Endothelial cell of umbilical vein (primary cell): ENCODE data around the gene ANGPTL5. TPM values are rescaled to one million over a fixed set of nuclear protein-coding genes. Genes with fewer than 3 reads are reported as not detected.

ENCODE experiments used
- BruUV-seq: library from RNA; stranded (reverse); fragments of 400-500 nt; replicated peaks from 2 replicates; lab custom pipeline; 2021; lab: Mats Ljungman, UMichigan
- CTCF ChIA-PET: fragments of 300-600, 350-600 bp; sonication (Branson Sonifier 250); formaldehyde crosslinking; loops from one replicate; lab custom pipeline; 2021; ENCODE audit warnings: antibody characterized with exemption, inconsistent platforms; lab: Charles Lee
- POLR2A ChIA-PET: fragments of 300-600, 350-600 bp; sonication (Branson Sonifier 250); formaldehyde crosslinking; loops from one replicate; lab custom pipeline; 2021; ENCODE audit warnings: antibody characterized with exemption, inconsistent platforms; lab: Charles Lee
- DNase-seq: peaks from one replicate; pipeline ENCODE4 v3.0.0-alpha.2; 2011; ENCODE audit warnings: low read depth, low spot score
- FAIRE-seq: peaks from 2 replicates; lab custom pipeline; 2011; peaks lifted over from hg19 to GRCh38; lab: Jason Lieb, UNC
- H2AFZ ChIP-seq: 2 replicates; pipeline ENCODE4 v1.6.0; 2012; ENCODE audit warnings: low read depth, low read length, control low read depth, inconsistent platforms
- H3K27ac ChIP-seq: 2 replicates; pipeline ENCODE4 v1.5.1; 2011; ENCODE audit warnings: low read depth, mild to moderate bottlenecking, control low read depth, low read length, moderate library complexity; ENCODE audit not compliant: insufficient read depth
- H3K27me3 ChIP-seq, 2 experiments: 2 replicates each; pipeline versions ENCODE4 v1.6.0 to v1.6.1; 2011; ENCODE audit warnings: low read length in 2 of 2, mixed read lengths in 1 of 2; ENCODE audit not compliant: control insufficient read depth in 2 of 2, insufficient read depth in 2 of 2
- H3K36me3 ChIP-seq, 2 experiments: 2 replicates in 1 of 2; 3 replicates in 1 of 2; pipeline ENCODE4 v1.5.1; 2011; ENCODE audit warnings: low read length in 2 of 2, mild to moderate bottlenecking in 1 of 2, moderate library complexity in 1 of 2; ENCODE audit not compliant: control insufficient read depth in 2 of 2, insufficient read depth in 2 of 2; ENCODE audit errors: extremely low read depth in 1 of 2
- H3K4me1 ChIP-seq: 3 replicates; pipeline ENCODE4 v1.5.1; 2011; ENCODE audit warnings: mild to moderate bottlenecking, low read length; ENCODE audit not compliant: control insufficient read depth, insufficient read depth; ENCODE audit errors: extremely low read depth
- H3K4me2 ChIP-seq: 2 replicates; pipeline ENCODE4 v1.6.1; 2011; ENCODE audit warnings: low read length, control low read depth, mixed read lengths; ENCODE audit not compliant: insufficient read depth
- H3K4me3 ChIP-seq, 3 experiments: fragments of 200-600 bp in 1 of 3; sonication (generic), shearing (Covaris generic) in 1 of 3; replicated peaks in 1 of 3; 2 replicates each; pipeline ENCODE4 v1.5.1; 2011 to 2016; ENCODE audit warnings: control low read depth in 3 of 3, low read length in 3 of 3, mild to moderate bottlenecking in 2 of 3, inconsistent platforms in 1 of 3, low read depth in 1 of 3, moderate library complexity in 1 of 3; ENCODE audit not compliant: insufficient read depth in 1 of 3
- H3K79me2 ChIP-seq: 2 replicates; pipeline ENCODE4 v1.6.0; 2012; ENCODE audit warnings: low read length, inconsistent platforms; ENCODE audit not compliant: control insufficient read depth, insufficient read depth
- H3K9ac ChIP-seq: replicated peaks from 2 replicates; pipeline ENCODE3; 2011; ENCODE audit warnings: low read length, control low read depth; ENCODE audit not compliant: insufficient read depth; ENCODE audit errors: extremely low read depth
- H3K9me1 ChIP-seq: replicated peaks from 3 replicates; pipeline ENCODE4 v1.6.0; 2011; ENCODE audit warnings: mild to moderate bottlenecking, low read length; ENCODE audit not compliant: control insufficient read depth, insufficient read depth; ENCODE audit errors: extremely low read depth
- H3K9me3 ChIP-seq: replicated peaks from 2 replicates; pipeline ENCODE4 v1.5.1; 2012; ENCODE audit warnings: low read length, inconsistent platforms; ENCODE audit not compliant: control insufficient read depth, insufficient read depth
- H4K20me1 ChIP-seq: replicated peaks from 2 replicates; pipeline ENCODE3; 2011; ENCODE audit warnings: mild to moderate bottlenecking, low read length; ENCODE audit not compliant: control insufficient read depth, insufficient read depth; ENCODE audit errors: extremely low read depth
- CTCF ChIP-seq, 2 donors: IDR thresholded peaks; 1 replicate in 1 of 2; 2 replicates in 1 of 2; pipeline ENCODE4 v1.5.1; 2011; ENCODE audit warnings: low read length in 2 of 2, mild to moderate bottlenecking in 2 of 2, moderate library complexity in 2 of 2, control low read depth in 1 of 2, inconsistent platforms in 1 of 2, low read depth in 1 of 2; ENCODE audit not compliant: insufficient read depth in 1 of 2; ENCODE audit errors: extremely low read depth in 1 of 2
- GATA2 ChIP-seq: IDR thresholded peaks from 2 replicates; pipeline ENCODE4 v1.7.0; 2011; ENCODE audit warnings: low read depth, mild to moderate bottlenecking, moderate library complexity, mixed read lengths, low read length; ENCODE audit not compliant: insufficient read length, insufficient read depth
- JUN ChIP-seq: IDR thresholded peaks from 2 replicates; pipeline ENCODE4 v1.6.1; 2011; ENCODE audit warnings: borderline replicate concordance, low read depth; ENCODE audit not compliant: insufficient read length, insufficient read depth
- MAX ChIP-seq: IDR thresholded peaks from 2 replicates; pipeline ENCODE4 v1.6.1; 2011; ENCODE audit not compliant: insufficient read depth, insufficient read length
- MYC ChIP-seq: IDR thresholded peaks from one replicate; pipeline ENCODE4 v1.6.1; 2011; ENCODE audit warnings: mild to moderate bottlenecking, low read depth, low read length
- POLR2AphosphoS5 ChIP-seq: IDR thresholded peaks from 2 replicates; pipeline ENCODE4 v1.6.1; 2012; ENCODE audit warnings: low read depth, mild to moderate bottlenecking, control low read depth, low read length, moderate library complexity; ENCODE audit not compliant: insufficient read depth
- dilution Hi-C: fragments of 300-500 bp; cut with MboI; formaldehyde crosslinking; loops from one replicate; pipeline ENCODE4 v1.15.0; 2019; ENCODE audit warnings: low sequenced_read_pairs; ENCODE audit not compliant: extremely low pct_ligation_motif_present
- intact Hi-C: fragments of 100-400 bp; cut with micrococcal nuclease; formaldehyde crosslinking; loops from one replicate; pipeline ENCODE4 v1.10.0; 2022
- polyA plus RNA-seq, 4 experiments: library from polyadenylated mRNA; depleted of rRNA in 3 of 4; stranded (reverse) in 3 of 4; unstranded in 1 of 4; fragments of >200 nt; gene quantifications; 2 replicates each; pipeline versions ENCODE4 v1.2.1 to v1.2.3, GENCODE V29; 2011 to 2012; ENCODE audit warnings: missing spikeins in 1 of 4
- total RNA-seq: library from RNA; stranded (reverse); gene quantifications from 2 replicates; pipeline ENCODE4 v1.2.3, GENCODE V29; 2021

ANGPTL5 gene
- total and polyA plus RNA-seq, 2 donors (not counting 3 experiments of a cell fraction or from before 2014, with no cell fraction given) = 0.12 TPM; not detected in 1

- FAIRE-seq = no peak
- DNase-seq = no peak
- no peaks in the 10 kb centered on the region for H3K36me3 ChIP-seq
- H3K9me3 ChIP-seq = no peaks in the 10 kb centered on the region
- no peaks in the 10 kb centered on the region for H3K79me2 ChIP-seq
- H3K4me2 ChIP-seq = no peak overlapping the region
- no TSS peak for BruUV-seq
- no peak overlapping the region for H2AFZ ChIP-seq
- dilution Hi-C loops (no loop called here), intact Hi-C loops (no loop called here)
- H3K9ac ChIP-seq = no peak overlapping the region
- no peaks in the 10 kb centered on the region for H4K20me1 ChIP-seq
- ChIA-PET POLR2A (no interaction called here), CTCF (interaction anchor here (0.7 to 5.5 kb wide), 2 partner anchors 19 to 126 kb away, joined by 5 to 32 read pairs; no protein-coding TSS in a partner anchor)
- H3K9me1 ChIP-seq = no peaks in the 10 kb centered on the region
- H3K4me3 ChIP-seq = no peak overlapping the region
- no peaks in the 10 kb centered on the region for H3K27me3 ChIP-seq
- H3K27ac ChIP-seq = no peak overlapping the region
- H3K4me1 ChIP-seq = no peaks in the 10 kb centered on the region
- TF ChIP-seq MAX = no peak
- TF ChIP-seq MYC = no peak
- TF ChIP-seq JUN = no peak
- TF ChIP-seq GATA2 = no peak
Observed at GRCh38 chr11:101881586-101881985, 34.7 kb downstream of the ANGPTL5 start.

- Histone ChIP-seq H3K79me2 (no peaks in the 10 kb centered on the region), H3K4me1 (no peaks in the 10 kb centered on the region), H3K4me3 (no peak overlapping the region), H3K27me3 (no peaks in the 10 kb centered on the region), H3K9me1 (no peaks in the 10 kb centered on the region), H4K20me1 (no peaks in the 10 kb centered on the region), H3K9me3 (no peaks in the 10 kb centered on the region), H3K36me3 (no peaks in the 10 kb centered on the region), H3K27ac (no peak overlapping the region), H3K9ac (no peak overlapping the region), H2AFZ (peak overlapping the region; percentile 83), H3K4me2 (no peak overlapping the region)
- FAIRE-seq = peak; percentile 67
- ChIA-PET POLR2A (no interaction called here), CTCF (interaction anchor here (0.6 to 7.0 kb wide), 16 partner anchors 11 to 292 kb away, joined by 3 to 159 read pairs (median 4); partner anchors contain the start of gene CEP126)
- BruUV-seq = no TSS peak
- peak; percentile 37 to 53 for TF ChIP-seq CTCF (IDR thresholded peaks at IDR 0.05; ENCODE audit: extremely low read depth in 1 of 2, insufficient read depth in 1 of 2, low read depth in 1 of 2, low read length in 2 of 2)
- TF ChIP-seq POLR2AphosphoS5 = no peak
- dilution Hi-C loops (no loop called here), intact Hi-C loops (loop anchor here (1.0 kb wide), 1 partner anchor 20 kb away; no protein-coding TSS in a partner anchor)
- DNase-seq = peak; percentile 61
Observed at GRCh38 chr11:101880222-101880621, 36.1 kb downstream of the ANGPTL5 start.
